CD4-positive, alpha-beta T cell (primary cell): ENCODE measurements around the gene XRCC3. TPM values are rescaled to one million over a fixed set of nuclear protein-coding genes. Genes with fewer than 3 reads are reported as not detected.

ENCODE experiments used
- ATAC-seq: fragments of 200-7000 bp; cut with Tn5 transposase; one replicate; pipeline ENCODE4 v1.10.0; 2022; ENCODE audit warnings: mild to moderate bottlenecking; ENCODE audit not compliant: poor library complexity
- CTCF ChIA-PET: fragments of 350-600 bp; sonication (Branson Sonifier 250); formaldehyde crosslinking; loops from one replicate; lab custom pipeline; 2021; ENCODE audit warnings: antibody characterized with exemption, inconsistent platforms; lab: Charles Lee
- POLR2A ChIA-PET: fragments of 350-600 bp; sonication (Branson Sonifier 250); formaldehyde crosslinking; loops from one replicate; lab custom pipeline; 2021; ENCODE audit warnings: antibody characterized with exemption, inconsistent platforms; lab: Charles Lee
- DNase-seq, 14 experiments: peaks; one replicate each; pipeline ENCODE4 v3.0.0-alpha.2; 2013 to 2020; ENCODE audit warnings: mixed read lengths in 2 of 14
- H3K27ac ChIP-seq, 2 donors: one replicate each; pipeline versions ENCODE4 v1.5.1 to v1.7.0; 2013; ENCODE audit warnings: low read length in 2 of 2, low read depth in 1 of 2, mild to moderate bottlenecking in 1 of 2
- H3K27me3 ChIP-seq, 2 experiments: 1 replicate in 1 of 2; 2 replicates in 1 of 2; pipeline versions ENCODE4 v1.6.1 to v1.7.0; 2013; ENCODE audit warnings: low read length in 2 of 2, control low read depth in 1 of 2, mild to moderate bottlenecking in 1 of 2, moderate library complexity in 1 of 2; ENCODE audit not compliant: insufficient read depth in 2 of 2, control insufficient read depth in 1 of 2
- H3K36me3 ChIP-seq: one replicate; pipeline ENCODE4 v1.6.1; 2013; ENCODE audit warnings: low read length, control low read depth; ENCODE audit not compliant: insufficient read depth
- H3K4me1 ChIP-seq: one replicate; pipeline ENCODE4 v1.6.1; 2013; ENCODE audit warnings: low read length, control low read depth; ENCODE audit not compliant: insufficient read depth
- H3K4me3 ChIP-seq: one replicate; pipeline ENCODE4 v1.5.1; 2013; ENCODE audit warnings: mild to moderate bottlenecking, low read length, moderate library complexity
- H3K9me3 ChIP-seq, 2 experiments: 1 replicate in 1 of 2; 2 replicates in 1 of 2; pipeline versions ENCODE4 v1.6.1 to v1.7.0; 2013; ENCODE audit warnings: low read length in 2 of 2, mild to moderate bottlenecking in 2 of 2, control low read depth in 1 of 2, moderate library complexity in 1 of 2; ENCODE audit not compliant: control insufficient read depth in 1 of 2, insufficient read depth in 1 of 2
- H3K27ac Mint-ChIP-seq: one replicate; pipeline ENCODE4 v1.8.0; 2020; ENCODE audit warnings: mixed read lengths
- H3K27me3 Mint-ChIP-seq: one replicate; pipeline ENCODE4 v1.8.0; 2021; ENCODE audit warnings: mixed read lengths
- H3K36me3 Mint-ChIP-seq: one replicate; pipeline ENCODE4 v1.8.0; 2021; ENCODE audit warnings: low read depth, mixed read lengths
- H3K4me1 Mint-ChIP-seq: one replicate; pipeline ENCODE4 v1.8.0; 2021; ENCODE audit warnings: low read depth, mixed read lengths
- H3K4me3 Mint-ChIP-seq: one replicate; pipeline ENCODE4 v1.8.0; 2020; ENCODE audit warnings: mild to moderate bottlenecking, mixed read lengths
- H3K9me3 Mint-ChIP-seq: one replicate; pipeline ENCODE4 v1.8.0; 2020; ENCODE audit warnings: mixed read lengths
- CTCF ChIP-seq: fragments of 200-600 bp; IDR thresholded peaks from one replicate; pipeline ENCODE4 v1.8.0; 2022; ENCODE audit warnings: antibody characterized with exemption, mild to moderate bottlenecking
- intact Hi-C, 2 experiments: fragments of 100-400 bp; cut with DNase I in 1 of 2; cut with micrococcal nuclease in 1 of 2; formaldehyde crosslinking; loops; one replicate each; pipeline versions ENCODE4 v1.15.1 to v1.9.0; 2023 to 2025; cut with DNase I, micrococcal nuclease
- total RNA-seq, 174 experiments: library from RNA in 2 of 174; stranded (reverse) in 2 of 174; gene quantifications; one replicate each; pipeline ENCODE4 v1.2.3 and lab custom pipeline; 2021 to 2026

Gene XRCC3
- total RNA-seq, 2 experiments from 2014 or later, result 4.6 to 4.8 TPM

- Histone ChIP-seq H3K4me3 (no peak overlapping the region), H3K9me3 (no peaks in the 10 kb centered on the region), H3K36me3 (peaks cover 75% of the 10 kb centered on the region), H3K4me1 (no peaks in the 10 kb centered on the region), H3K27me3 (no peaks in the 10 kb centered on the region), H3K27ac (no peak overlapping the region)
- CTCF ChIA-PET, result interaction anchor here (0.6 kb wide), 1 partner anchor 1613 kb away, joined by 4 read pairs; no protein-coding TSS in a partner anchor
- intact Hi-C loops, result no loop called here
- no peak overlapping the region for H3K4me3 Mint-ChIP-seq
- H3K27me3 Mint-ChIP-seq, result no peaks in the 10 kb centered on the region
- peaks cover 80% of the 10 kb centered on the region for H3K36me3 Mint-ChIP-seq
- no peak overlapping the region for H3K27ac Mint-ChIP-seq
- H3K4me1 Mint-ChIP-seq, result no peaks in the 10 kb centered on the region
- DNase-seq (no peak), ATAC-seq (no peak)
- no peaks in the 10 kb centered on the region for H3K9me3 Mint-ChIP-seq
- POLR2A ChIA-PET, result no interaction called here
- no peak for TF ChIP-seq CTCF
Observed at GRCh38 chr14:103688906-103689902, 26.0 kb downstream of the XRCC3 start.

- POLR2A ChIA-PET, result no interaction called here
Observed at GRCh38 chr14:103688441-103688840, 26.8 kb downstream of the XRCC3 start.

GRCh38 chr14:103687712-103688111 lies 27.5 kb downstream of the XRCC3 start:
- no peaks in the 10 kb centered on the region for H3K9me3 Mint-ChIP-seq
- peaks cover 77% of the 10 kb centered on the region for H3K36me3 Mint-ChIP-seq
- ChIA-PET CTCF (no interaction called here), POLR2A (no interaction called here)
- Histone ChIP-seq H3K4me3 (no peak overlapping the region), H3K4me1 (no peaks in the 10 kb centered on the region), H3K27ac (no peak overlapping the region), H3K36me3 (peaks cover 75% of the 10 kb centered on the region), H3K9me3 (no peaks in the 10 kb centered on the region), H3K27me3 (no peaks in the 10 kb centered on the region)
- H3K27me3 Mint-ChIP-seq, result no peaks in the 10 kb centered on the region
- intact Hi-C loops, result no loop called here
- H3K4me3 Mint-ChIP-seq, result no peak overlapping the region
- H3K27ac Mint-ChIP-seq, result no peak overlapping the region
- H3K4me1 Mint-ChIP-seq, result no peaks in the 10 kb centered on the region
- ATAC-seq, result no peak
- DNase-seq, result no peak
- no peak for TF ChIP-seq CTCF

More at GRCh38 chr14:103688441-103688840, 26.8 kb downstream of the XRCC3 start:
- peaks cover 75% of the 10 kb centered on the region for H3K36me3 ChIP-seq
- H3K4me3 ChIP-seq, result no peak overlapping the region
- no peak overlapping the region for H3K27ac ChIP-seq
- H3K4me1 ChIP-seq, result no peaks in the 10 kb centered on the region
- ATAC-seq (no peak), DNase-seq (no peak)
- no peaks in the 10 kb centered on the region for H3K27me3 Mint-ChIP-seq
- intact Hi-C loops, result no loop called here
- no peak for TF ChIP-seq CTCF
- H3K4me3 Mint-ChIP-seq, result no peak overlapping the region
- H3K9me3 ChIP-seq, result no peaks in the 10 kb centered on the region
- no peaks in the 10 kb centered on the region for H3K4me1 Mint-ChIP-seq
- no peaks in the 10 kb centered on the region for H3K9me3 Mint-ChIP-seq
- no peaks in the 10 kb centered on the region for H3K27me3 ChIP-seq
- CTCF ChIA-PET, result no interaction called here
- H3K36me3 Mint-ChIP-seq, result peaks cover 77% of the 10 kb centered on the region
- H3K27ac Mint-ChIP-seq, result no peak overlapping the region
